ENCODE measurements around the gene OR7G3. TPM values are rescaled to one million over a fixed set of nuclear protein-coding genes. Genes with fewer than 3 reads are reported as not detected.

OR7G3 gene
- total RNA-seq, 1 experiment from 2014 or later: not detected

- H3K9me3 ChIP-seq (ENCODE audit: low read depth, low read length, poor library complexity, severe bottlenecking): no peaks in the 10 kb centered on the region
- CTCF ChIA-PET: interaction anchor here (0.7 kb wide), 1 partner anchor 393 kb away, joined by 3 read pairs; no protein-coding TSS in a partner anchor
- TF ChIP-seq EZH2 (IDR thresholded peaks at IDR 0.05; ENCODE audit: borderline replicate concordance, low read depth, low read length, poor library complexity, severe bottlenecking): no peak
- TF ChIP-seq, protein P1, sequence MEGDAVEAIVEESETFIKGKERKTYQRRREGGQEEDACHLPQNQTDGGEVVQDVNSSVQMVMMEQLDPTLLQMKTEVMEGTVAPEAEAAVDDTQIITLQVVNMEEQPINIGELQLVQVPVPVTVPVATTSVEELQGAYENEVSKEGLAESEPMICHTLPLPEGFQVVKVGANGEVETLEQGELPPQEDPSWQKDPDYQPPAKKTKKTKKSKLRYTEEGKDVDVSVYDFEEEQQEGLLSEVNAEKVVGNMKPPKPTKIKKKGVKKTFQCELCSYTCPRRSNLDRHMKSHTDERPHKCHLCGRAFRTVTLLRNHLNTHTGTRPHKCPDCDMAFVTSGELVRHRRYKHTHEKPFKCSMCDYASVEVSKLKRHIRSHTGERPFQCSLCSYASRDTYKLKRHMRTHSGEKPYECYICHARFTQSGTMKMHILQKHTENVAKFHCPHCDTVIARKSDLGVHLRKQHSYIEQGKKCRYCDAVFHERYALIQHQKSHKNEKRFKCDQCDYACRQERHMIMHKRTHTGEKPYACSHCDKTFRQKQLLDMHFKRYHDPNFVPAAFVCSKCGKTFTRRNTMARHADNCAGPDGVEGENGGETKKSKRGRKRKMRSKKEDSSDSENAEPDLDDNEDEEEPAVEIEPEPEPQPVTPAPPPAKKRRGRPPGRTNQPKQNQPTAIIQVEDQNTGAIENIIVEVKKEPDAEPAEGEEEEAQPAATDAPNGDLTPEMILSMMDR (conservative IDR thresholded peaks at IDR 0.05; ENCODE audit: low read depth, low read length): no peak
Observed at GRCh38 chr19:9086761-9087160, 40.0 kb downstream of the OR7G3 start, which contains the start of gene OR1M1. Gene OR1M1, plus strand, starts transcription at chr19:9087061. Its CDS starts 6,184 bp downstream, at chr19:9093245.

DNA sequence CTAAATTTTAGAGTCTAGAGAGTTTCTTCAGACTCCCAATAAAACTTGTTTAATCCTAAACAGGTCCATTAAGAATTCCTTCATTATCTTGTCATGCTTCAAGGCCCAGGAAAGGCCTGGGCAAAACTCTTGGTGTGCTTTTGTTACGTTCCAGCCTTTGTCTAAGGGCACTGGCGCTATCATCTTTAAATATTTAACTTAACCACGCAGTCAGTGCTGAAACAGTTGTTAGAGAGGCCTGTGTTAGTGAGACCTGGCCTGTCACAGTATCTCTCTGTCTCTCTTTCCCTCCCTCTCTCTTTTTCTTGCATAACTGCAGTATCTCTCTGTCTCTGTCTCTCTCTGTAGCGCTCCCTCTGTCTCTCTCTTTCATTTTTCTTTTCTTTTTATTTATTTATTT, 48.1 kb downstream of the OR7G3 start:
- intact Hi-C loops (cut with micrococcal nuclease; ENCODE audit: unreplicated experiment): loop anchor here (2.0 kb wide), 1 partner anchor 424 kb away; no protein-coding TSS in a partner anchor
- Histone ChIP-seq H3K9me3 (ENCODE audit: low read depth, low read length, poor library complexity, severe bottlenecking) (no peaks in the 10 kb centered on the region), H3K4me1 (ENCODE audit: insufficient read depth, low read length, poor library complexity, severe bottlenecking) (peaks cover 11% of the 10 kb centered on the region), H3K27me3 (replicated peaks; ENCODE audit: insufficient read depth, low read depth, low read length, poor library complexity) (no peaks in the 10 kb centered on the region), H3K36me3 (ENCODE audit: insufficient read depth, low read length, poor library complexity, severe bottlenecking) (no peaks in the 10 kb centered on the region), H3K27ac (ENCODE audit: low read depth, low read length, poor library complexity, severe bottlenecking) (no peak overlapping the region), H3K4me3 (ENCODE audit: low read depth, low read length, poor library complexity, severe bottlenecking) (no peak overlapping the region)
- no peak for DNase-seq (ENCODE audit: low spot score)
- no peak for TF ChIP-seq EZH2 (IDR thresholded peaks at IDR 0.05; ENCODE audit: borderline replicate concordance, low read depth, low read length, poor library complexity, severe bottlenecking)
- TF ChIP-seq, protein P1 (conservative IDR thresholded peaks at IDR 0.05; ENCODE audit: low read depth, low read length): no peak
- no TSS peak for BruUV-seq (replicated peaks)
- POLR2A ChIA-PET (ENCODE audit: low non-redundant PET): no interaction called here
- CTCF ChIA-PET: no interaction called here

More at GRCh38 chr19:9086761-9087160, 40.0 kb downstream of the OR7G3 start, which contains the start of gene OR1M1:
- Histone ChIP-seq H3K27ac (ENCODE audit: low read depth, low read length, poor library complexity, severe bottlenecking) (no peak within 1 kb of the TSS), H3K27me3 (replicated peaks; ENCODE audit: insufficient read depth, low read depth, low read length, poor library complexity) (peaks cover 14% of the 10 kb centered on the region), H3K36me3 (ENCODE audit: insufficient read depth, low read length, poor library complexity, severe bottlenecking) (no peaks in the 10 kb centered on the region), H3K4me1 (ENCODE audit: insufficient read depth, low read length, poor library complexity, severe bottlenecking) (no peaks in the 10 kb centered on the region), H3K4me3 (ENCODE audit: low read depth, low read length, poor library complexity, severe bottlenecking) (no peak within 1 kb of the TSS)
- no TSS peak for BruUV-seq (replicated peaks)
- DNase-seq (ENCODE audit: low spot score): no peak
- intact Hi-C loops (cut with micrococcal nuclease; ENCODE audit: unreplicated experiment): no loop called here
- POLR2A ChIA-PET (ENCODE audit: low non-redundant PET): interaction anchor here (0.5 kb wide), 1 partner anchor 808 kb away, joined by 3 read pairs; no protein-coding TSS in a partner anchor

DNA sequence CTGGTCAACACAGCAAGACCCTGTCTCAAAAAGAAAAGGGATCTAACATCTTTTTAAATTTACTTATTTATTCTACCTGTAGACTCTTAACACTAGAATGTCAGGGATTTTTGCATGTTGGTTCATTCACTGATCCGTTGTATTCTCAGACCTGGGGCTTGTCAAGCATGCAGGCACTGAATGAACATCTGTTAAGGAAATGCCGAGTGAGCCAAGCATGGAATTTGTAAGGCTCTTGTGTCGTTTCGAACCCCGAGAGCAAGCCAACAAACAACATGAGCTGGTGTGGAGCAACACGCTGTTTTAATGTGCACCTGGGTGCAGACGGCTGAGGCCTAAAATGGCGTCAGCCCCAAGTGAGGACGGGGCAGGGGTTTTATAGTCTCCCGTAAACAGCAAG, 49.8 kb downstream of the OR7G3 start:
- CTCF ChIA-PET: no interaction called here
- intact Hi-C loops (cut with micrococcal nuclease; ENCODE audit: unreplicated experiment): no loop called here
- Histone ChIP-seq H3K9me3 (ENCODE audit: low read depth, low read length, poor library complexity, severe bottlenecking) (no peaks in the 10 kb centered on the region), H3K27me3 (replicated peaks; ENCODE audit: insufficient read depth, low read depth, low read length, poor library complexity) (no peaks in the 10 kb centered on the region), H3K4me3 (ENCODE audit: low read depth, low read length, poor library complexity, severe bottlenecking) (no peak overlapping the region), H3K36me3 (ENCODE audit: insufficient read depth, low read length, poor library complexity, severe bottlenecking) (no peaks in the 10 kb centered on the region), H3K27ac (ENCODE audit: low read depth, low read length, poor library complexity, severe bottlenecking) (no peak overlapping the region), H3K4me1 (ENCODE audit: insufficient read depth, low read length, poor library complexity, severe bottlenecking) (peaks cover 11% of the 10 kb centered on the region)
- POLR2A ChIA-PET (ENCODE audit: low non-redundant PET): no interaction called here
- BruUV-seq (replicated peaks): no TSS peak
- TF ChIP-seq, protein P1 (conservative IDR thresholded peaks at IDR 0.05; ENCODE audit: low read depth, low read length): no peak
- TF ChIP-seq EZH2 (IDR thresholded peaks at IDR 0.05; ENCODE audit: borderline replicate concordance, low read depth, low read length, poor library complexity, severe bottlenecking): no peak
- no peak for DNase-seq (ENCODE audit: low spot score)

Other genes starting within 250 kb of the OR7G3 start
- gene MUC16, start 116.5 kb downstream of the OR7G3 start, total RNA-seq (2021): not detected in 2 replicates
- gene OR1M1, start 39.9 kb downstream of the OR7G3 start, total RNA-seq (2021): not detected in 2 replicates
- not detected in 2 replicates for gene OR7G2, start 19.5 kb downstream of the OR7G3 start, total RNA-seq (2021)
- gene OR7G1, start 11.2 kb downstream of the OR7G3 start, total RNA-seq (2021): not detected in 2 replicates
- gene ZNF317, start 13.4 kb upstream of the OR7G3 start, total RNA-seq (2021): 46.2 and 50.6 TPM in 2 replicates
- gene OR7D2, start 52.0 kb upstream of the OR7G3 start, total RNA-seq (2021): not detected in 2 replicates
- gene OR7D4, start 92.6 kb upstream of the OR7G3 start, total RNA-seq (2021): not detected in 2 replicates
- not detected in 2 replicates for gene OR7E24, start 124.0 kb upstream of the OR7G3 start, total RNA-seq (2021)
- gene ZNF699, start 182.9 kb upstream of the OR7G3 start, total RNA-seq (2021): 5.5 and 6.6 TPM in 2 replicates
- 12.3 and 17.2 TPM in 2 replicates for gene ZNF559, start 197.2 kb upstream of the OR7G3 start, total RNA-seq (2021)
- 2.7 and 3.8 TPM in 2 replicates for gene ZNF177, start 236.1 kb upstream of the OR7G3 start, total RNA-seq (2021)